K562 (cell line): ENCODE results near the gene PPP1R37. TPM values are rescaled to one million over a fixed set of nuclear protein-coding genes. Genes with fewer than 3 reads are reported as not detected.

Experiments used
- BMI1 ChIP-seq: fragments of 150-350 bp; IDR thresholded peaks from 2 replicates; pipeline ENCODE4 v1.6.1; 2014; ENCODE audit warnings: low read length
- CBX2 ChIP-seq: fragments of 200-600 bp; sonication (generic); IDR thresholded peaks from one replicate; pipeline ENCODE4 v1.6.1; 2012; ENCODE audit warnings: mild to moderate bottlenecking, low read length, inconsistent platforms; ENCODE audit not compliant: insufficient read depth, poor library complexity, severe bottlenecking
- CEBPG ChIP-seq, 3 experiments: fragments of 200-800 bp in 1 of 3; sonication (Bioruptor generic) in 1 of 3; sonication (generic) in 1 of 3; formaldehyde crosslinking in 1 of 3; IDR thresholded peaks in 2 of 3; conservative IDR thresholded peaks in 1 of 3; 2 replicates each; pipeline versions ENCODE4 v1.6.1 to v1.8.0; 2016 to 2022; ENCODE audit warnings: missing compliant biosample characterization in 2 of 3, missing genetic modification characterization in 2 of 3, mild to moderate bottlenecking in 1 of 3, missing genetic modification reagents in 1 of 3
- KLF10 ChIP-seq: fragments of 250-450 bp; sonication (Bioruptor Pico); IDR thresholded peaks from 2 replicates; pipeline ENCODE4 v1.6.1; 2021; ENCODE audit warnings: matching md5 sums
- MAZ ChIP-seq, 2 experiments: fragments of 450-650 bp in 1 of 2; sonication (generic) in 1 of 2; formaldehyde crosslinking; IDR thresholded peaks in 1 of 2; conservative IDR thresholded peaks in 1 of 2; 2 replicates each; pipeline versions ENCODE4 v1.4.0 to v1.5.0; 2020; ENCODE audit warnings: mild to moderate bottlenecking in 1 of 2, missing genetic modification reagents in 1 of 2
- MYBL2 ChIP-seq, 2 experiments: fragments of 450-650 bp in 1 of 2; sonication (generic) in 1 of 2; formaldehyde crosslinking in 1 of 2; IDR thresholded peaks; 2 replicates each; pipeline versions ENCODE4 v1.6.1 to v1.8.1; 2017 to 2022; ENCODE audit warnings: borderline replicate concordance in 1 of 2, inconsistent platforms in 1 of 2, low read depth in 1 of 2, mild to moderate bottlenecking in 1 of 2, missing genetic modification reagents in 1 of 2, moderate library complexity in 1 of 2
- MYNN ChIP-seq, 2 experiments: sonication (generic); formaldehyde crosslinking in 1 of 2; IDR thresholded peaks; 2 replicates each; pipeline versions ENCODE4 v1.5.0 to v1.6.1; 2016 to 2020; ENCODE audit warnings: antibody characterized with exemption in 1 of 2, missing genetic modification reagents in 1 of 2
- NCOA4 ChIP-seq: fragments of 450-650 bp; IDR thresholded peaks from 2 replicates; pipeline ENCODE4 v1.6.1; 2018; ENCODE audit warnings: mild to moderate bottlenecking; ENCODE audit not compliant: partially characterized antibody
- NONO ChIP-seq, 2 experiments: fragments of 200-400 bp in 1 of 2; fragments of 450-650 bp in 1 of 2; formaldehyde crosslinking in 1 of 2; IDR thresholded peaks; 2 replicates each; pipeline ENCODE4 v1.6.1; 2017; ENCODE audit warnings: low read depth in 2 of 2, mild to moderate bottlenecking in 2 of 2, moderate library complexity in 2 of 2, low read length in 1 of 2
- NR4A1 ChIP-seq, 2 experiments: fragments of 250-450 bp in 1 of 2; fragments of 450-650 bp in 1 of 2; sonication (Bioruptor Pico) in 1 of 2; IDR thresholded peaks; 2 replicates each; pipeline versions ENCODE4 v1.4.0 to v1.6.1; 2016 to 2020; ENCODE audit warnings: mild to moderate bottlenecking in 2 of 2, missing compliant biosample characterization in 1 of 2, missing genetic modification characterization in 1 of 2, moderate library complexity in 1 of 2
- PURB ChIP-seq: sonication (generic); formaldehyde crosslinking; IDR thresholded peaks from 2 replicates; pipeline ENCODE4 v1.9.0; 2021; ENCODE audit warnings: low read depth, mild to moderate bottlenecking, missing genetic modification reagents
- SIN3B ChIP-seq: fragments of 450-650 bp; IDR thresholded peaks from 2 replicates; pipeline ENCODE4 v1.6.1; 2017; ENCODE audit warnings: low read depth, mild to moderate bottlenecking, moderate library complexity
- SMAD4 ChIP-seq: fragments of 250-450 bp; sonication (Bioruptor Pico); conservative IDR thresholded peaks from 2 replicates; pipeline ENCODE4 v1.8.0; 2021; ENCODE audit warnings: inconsistent platforms, mild to moderate bottlenecking, moderate library complexity
- THRAP3 ChIP-seq: fragments of 450-650 bp; IDR thresholded peaks from 2 replicates; pipeline ENCODE4 v1.6.1; 2016; ENCODE audit warnings: mild to moderate bottlenecking, inconsistent platforms, borderline replicate concordance
- U2AF1 ChIP-seq: fragments of 200-400 bp; formaldehyde crosslinking; optimal IDR thresholded peaks from 2 replicates; pipeline ENCODE3; 2017; ENCODE audit warnings: mild to moderate bottlenecking, low read depth, low read length, moderate library complexity
- ZFX ChIP-seq: sonication (generic); formaldehyde crosslinking; IDR thresholded peaks from 2 replicates; pipeline ENCODE4 v1.8.0; 2022; ENCODE audit warnings: mild to moderate bottlenecking, missing genetic modification reagents, moderate library complexity
- ZNF668 ChIP-seq: fragments of 250-450 bp; sonication (Bioruptor Pico); IDR thresholded peaks from 2 replicates; pipeline ENCODE4 v1.8.0; 2022; ENCODE audit warnings: mild to moderate bottlenecking, inconsistent platforms
- polyA plus RNA-seq, 8 experiments: library from polyadenylated mRNA; depleted of rRNA in 4 of 8; stranded (reverse) in 5 of 8; unstranded in 3 of 8; fragments of >200 nt; fragmentation: Nextera tagmentation in 2 of 8; fragmentation: Illumina TruSeq in 1 of 8; extraction: Ambion mirVana in 2 of 8; extraction: Trizol in 1 of 8; gene quantifications; 2 replicates each; pipeline versions ENCODE4 v1.2.1 to v1.2.3, GENCODE V29; 2011 to 2014; ENCODE audit warnings: inconsistent platforms in 1 of 8, missing spikeins in 1 of 8
- total RNA-seq, 7 experiments: library from RNA; depleted of rRNA in 6 of 7; stranded (reverse); fragments of >200 nt in 6 of 7; fragmentation: Illumina TruSeq in 2 of 7; extraction: Trizol in 2 of 7; gene quantifications; 2 replicates each; pipeline versions ENCODE4 v1.2.1 to v1.2.3, GENCODE V29; 2011 to 2021; ENCODE audit warnings: low replicate concordance in 1 of 7
- TF ChIP-seq, protein P1 (sequence below): fragments of 150-350 bp; conservative IDR thresholded peaks from 2 replicates; pipeline ENCODE4 v1.6.1; 2014; ENCODE audit warnings: low read length
- TF ChIP-seq, protein P2 (sequence below): fragments of 450-650 bp; IDR thresholded peaks from 2 replicates; pipeline ENCODE4 v1.6.1; 2018; ENCODE audit not compliant: partially characterized antibody

Gene PPP1R37
- total and polyA plus RNA-seq, 9 of the 15 experiments (the other 6 are each of a cell fraction or from before 2014, with no cell fraction given), result 0.04 to 20.3 (median 7.3) TPM

DNA sequence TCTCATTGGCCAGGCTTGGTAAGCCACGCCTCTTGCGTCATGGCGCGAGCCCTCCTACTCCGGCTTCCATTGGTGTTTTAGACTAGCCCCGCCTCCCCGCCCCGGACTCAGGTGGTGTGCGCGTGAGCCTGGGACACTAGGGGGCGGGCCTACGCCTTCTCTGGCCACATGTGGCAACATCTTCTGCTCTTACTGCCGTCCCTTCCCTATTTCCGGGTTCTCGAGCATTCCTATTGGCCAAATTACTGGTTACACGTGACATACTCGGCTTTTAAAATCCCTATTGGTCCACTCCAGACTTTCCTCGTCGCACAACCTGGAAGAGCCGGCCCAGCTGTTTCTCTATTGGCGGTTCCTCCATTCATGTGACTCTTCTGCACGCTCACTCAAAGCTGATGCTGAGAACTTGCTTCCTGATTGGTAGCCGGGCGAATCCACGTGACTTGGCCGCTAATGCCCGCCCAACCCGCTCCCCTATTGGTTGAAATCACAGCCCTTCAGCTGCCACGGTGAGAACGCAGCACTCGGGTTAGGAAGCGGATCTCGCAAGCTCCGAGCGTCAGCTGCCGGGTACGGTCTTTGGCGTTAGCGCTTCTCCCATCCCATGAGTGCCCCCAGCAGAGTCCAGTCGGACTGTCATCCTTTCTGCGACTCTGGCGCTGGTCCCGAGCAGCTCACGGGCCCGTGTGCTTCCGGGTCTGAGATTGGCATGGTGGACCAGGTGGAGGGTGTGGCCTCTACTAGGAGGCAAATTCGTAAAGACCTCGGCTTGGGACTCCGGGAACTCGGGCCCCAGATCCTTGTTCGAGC, 85.5 kb downstream of the PPP1R37 start, which contains the start of gene BLOC1S3 (continued):
- TF ChIP-seq, protein P1, sequence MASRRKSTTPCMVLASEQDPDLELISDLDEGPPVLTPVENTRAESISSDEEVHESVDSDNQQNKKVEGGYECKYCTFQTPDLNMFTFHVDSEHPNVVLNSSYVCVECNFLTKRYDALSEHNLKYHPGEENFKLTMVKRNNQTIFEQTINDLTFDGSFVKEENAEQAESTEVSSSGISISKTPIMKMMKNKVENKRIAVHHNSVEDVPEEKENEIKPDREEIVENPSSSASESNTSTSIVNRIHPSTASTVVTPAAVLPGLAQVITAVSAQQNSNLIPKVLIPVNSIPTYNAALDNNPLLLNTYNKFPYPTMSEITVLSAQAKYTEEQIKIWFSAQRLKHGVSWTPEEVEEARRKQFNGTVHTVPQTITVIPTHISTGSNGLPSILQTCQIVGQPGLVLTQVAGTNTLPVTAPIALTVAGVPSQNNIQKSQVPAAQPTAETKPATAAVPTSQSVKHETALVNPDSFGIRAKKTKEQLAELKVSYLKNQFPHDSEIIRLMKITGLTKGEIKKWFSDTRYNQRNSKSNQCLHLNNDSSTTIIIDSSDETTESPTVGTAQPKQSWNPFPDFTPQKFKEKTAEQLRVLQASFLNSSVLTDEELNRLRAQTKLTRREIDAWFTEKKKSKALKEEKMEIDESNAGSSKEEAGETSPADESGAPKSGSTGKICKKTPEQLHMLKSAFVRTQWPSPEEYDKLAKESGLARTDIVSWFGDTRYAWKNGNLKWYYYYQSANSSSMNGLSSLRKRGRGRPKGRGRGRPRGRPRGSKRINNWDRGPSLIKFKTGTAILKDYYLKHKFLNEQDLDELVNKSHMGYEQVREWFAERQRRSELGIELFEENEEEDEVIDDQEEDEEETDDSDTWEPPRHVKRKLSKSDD, result no peak
- TF ChIP-seq NCOA4, result no peak
- TF ChIP-seq ZFX (CRISPR knock-in tag), result no peak
- peak; percentile 55 to 75 for TF ChIP-seq MAZ (CRISPR knock-in tag; conservative IDR thresholded peaks at IDR 0.05 in 1 of 2, IDR thresholded peaks at IDR 0.05 in 1 of 2)
- no peak for TF ChIP-seq BMI1
- no peak; a peak in 1 of 4 replicates for TF ChIP-seq NONO (IDR thresholded peaks at IDR 0.05; ENCODE audit: low read depth in 2 of 2, low read length in 1 of 2)
- TF ChIP-seq SMAD4 (CRISPR knock-in tag), result no peak
- 0 out of 2 replicates have a peak, but pooled peaks have one; percentile 9 for TF ChIP-seq MYNN (IDR thresholded peaks at IDR 0.05)
- no peak for TF ChIP-seq MYNN (CRISPR knock-in tag; IDR thresholded peaks at IDR 0.05)
- TF ChIP-seq KLF10 (CRISPR knock-in tag), result no peak
- TF ChIP-seq, protein P2, sequence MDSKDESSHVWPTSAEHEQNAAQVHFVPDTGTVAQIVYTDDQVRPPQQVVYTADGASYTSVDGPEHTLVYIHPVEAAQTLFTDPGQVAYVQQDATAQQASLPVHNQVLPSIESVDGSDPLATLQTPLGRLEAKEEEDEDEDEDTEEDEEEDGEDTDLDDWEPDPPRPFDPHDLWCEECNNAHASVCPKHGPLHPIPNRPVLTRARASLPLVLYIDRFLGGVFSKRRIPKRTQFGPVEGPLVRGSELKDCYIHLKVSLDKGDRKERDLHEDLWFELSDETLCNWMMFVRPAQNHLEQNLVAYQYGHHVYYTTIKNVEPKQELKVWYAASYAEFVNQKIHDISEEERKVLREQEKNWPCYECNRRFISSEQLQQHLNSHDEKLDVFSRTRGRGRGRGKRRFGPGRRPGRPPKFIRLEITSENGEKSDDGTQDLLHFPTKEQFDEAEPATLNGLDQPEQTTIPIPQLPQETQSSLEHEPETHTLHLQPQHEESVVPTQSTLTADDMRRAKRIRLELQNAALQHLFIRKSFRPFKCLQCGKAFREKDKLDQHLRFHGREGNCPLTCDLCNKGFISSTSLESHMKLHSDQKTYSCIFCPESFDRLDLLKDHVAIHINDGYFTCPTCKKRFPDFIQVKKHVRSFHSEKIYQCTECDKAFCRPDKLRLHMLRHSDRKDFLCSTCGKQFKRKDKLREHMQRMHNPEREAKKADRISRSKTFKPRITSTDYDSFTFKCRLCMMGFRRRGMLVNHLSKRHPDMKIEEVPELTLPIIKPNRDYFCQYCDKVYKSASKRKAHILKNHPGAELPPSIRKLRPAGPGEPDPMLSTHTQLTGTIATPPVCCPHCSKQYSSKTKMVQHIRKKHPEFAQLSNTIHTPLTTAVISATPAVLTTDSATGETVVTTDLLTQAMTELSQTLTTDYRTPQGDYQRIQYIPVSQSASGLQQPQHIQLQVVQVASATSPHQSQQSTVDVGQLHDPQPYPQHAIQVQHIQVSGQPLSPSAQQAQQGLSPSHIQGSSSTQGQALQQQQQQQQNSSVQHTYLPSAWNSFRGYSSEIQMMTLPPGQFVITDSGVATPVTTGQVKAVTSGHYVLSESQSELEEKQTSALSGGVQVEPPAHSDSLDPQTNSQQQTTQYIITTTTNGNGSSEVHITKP, result peak; percentile 39
- TF ChIP-seq NR4A1 (CRISPR knock-in tag; IDR thresholded peaks at IDR 0.05), result no peak
- no peak for TF ChIP-seq NR4A1 (tag; IDR thresholded peaks at IDR 0.05)
- TF ChIP-seq U2AF1, result no peak
- no peak for TF ChIP-seq PURB (CRISPR knock-in tag)
- TF ChIP-seq CEBPG (CRISPR knock-in tag; IDR thresholded peaks at IDR 0.05), result peak; percentile 95
- TF ChIP-seq CEBPG (tag; conservative IDR thresholded peaks at IDR 0.05 in 1 of 2, IDR thresholded peaks at IDR 0.05 in 1 of 2), result peak; percentile 94 to 97
- no peak; the same call in 1 of the 2 replicates for TF ChIP-seq MYBL2 (IDR thresholded peaks at IDR 0.05; ENCODE audit: low read depth)
- no peak for TF ChIP-seq MYBL2 (CRISPR knock-in tag; IDR thresholded peaks at IDR 0.05; ENCODE audit: borderline replicate concordance)
- peak; percentile 73; the same call in 1 of the 2 replicates for TF ChIP-seq SIN3B
- no peak for TF ChIP-seq THRAP3
- no peak for TF ChIP-seq CBX2
- no peak for TF ChIP-seq ZNF668 (CRISPR knock-in tag)
